Hepatocyte (in vitro differentiated cells): ENCODE results near the gene NUP214.

ENCODE experiments used
- EZH2 ChIP-seq: fragments of 200-600 bp; sonication (generic); IDR thresholded peaks from 2 replicates; pipeline ENCODE4 v1.6.1; 2016; ENCODE audit warnings: antibody characterized with exemption, mild to moderate bottlenecking, borderline replicate concordance
- EZH2phosphoT487 ChIP-seq: fragments of 200-600 bp; sonication (generic); IDR thresholded peaks from one replicate; pipeline ENCODE4 v1.6.1; 2018; ENCODE audit warnings: antibody characterized with exemption, mild to moderate bottlenecking, low read depth, moderate library complexity; ENCODE audit not compliant: unreplicated experiment, severe bottlenecking
- TF ChIP-seq, protein P1 (sequence below): fragments of 200-600 bp; sonication (generic); IDR thresholded peaks from 2 replicates; pipeline ENCODE4 v1.5.1; 2016; ENCODE audit warnings: antibody characterized with exemption, mild to moderate bottlenecking; ENCODE audit not compliant: poor library complexity

DNA sequence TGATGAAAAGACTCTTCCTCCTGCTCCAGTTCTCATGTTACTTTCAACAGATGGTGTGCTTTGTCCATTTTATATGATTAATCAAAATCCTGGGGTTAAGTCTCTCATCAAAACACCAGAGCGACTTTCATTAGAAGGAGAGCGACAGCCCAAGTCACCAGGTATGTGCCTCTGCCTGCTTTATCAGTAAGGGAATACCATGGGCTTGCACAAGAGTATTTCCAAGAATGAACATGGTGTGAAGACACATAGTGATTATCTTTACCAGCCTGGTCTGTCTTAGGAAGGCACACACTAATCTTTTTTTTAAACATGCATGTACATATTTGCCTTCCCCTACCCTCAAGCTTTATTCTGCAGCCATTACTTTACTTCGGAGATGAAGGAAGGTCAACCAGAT, 15.2 kb downstream of the NUP214 start:
- TF ChIP-seq, protein P1, sequence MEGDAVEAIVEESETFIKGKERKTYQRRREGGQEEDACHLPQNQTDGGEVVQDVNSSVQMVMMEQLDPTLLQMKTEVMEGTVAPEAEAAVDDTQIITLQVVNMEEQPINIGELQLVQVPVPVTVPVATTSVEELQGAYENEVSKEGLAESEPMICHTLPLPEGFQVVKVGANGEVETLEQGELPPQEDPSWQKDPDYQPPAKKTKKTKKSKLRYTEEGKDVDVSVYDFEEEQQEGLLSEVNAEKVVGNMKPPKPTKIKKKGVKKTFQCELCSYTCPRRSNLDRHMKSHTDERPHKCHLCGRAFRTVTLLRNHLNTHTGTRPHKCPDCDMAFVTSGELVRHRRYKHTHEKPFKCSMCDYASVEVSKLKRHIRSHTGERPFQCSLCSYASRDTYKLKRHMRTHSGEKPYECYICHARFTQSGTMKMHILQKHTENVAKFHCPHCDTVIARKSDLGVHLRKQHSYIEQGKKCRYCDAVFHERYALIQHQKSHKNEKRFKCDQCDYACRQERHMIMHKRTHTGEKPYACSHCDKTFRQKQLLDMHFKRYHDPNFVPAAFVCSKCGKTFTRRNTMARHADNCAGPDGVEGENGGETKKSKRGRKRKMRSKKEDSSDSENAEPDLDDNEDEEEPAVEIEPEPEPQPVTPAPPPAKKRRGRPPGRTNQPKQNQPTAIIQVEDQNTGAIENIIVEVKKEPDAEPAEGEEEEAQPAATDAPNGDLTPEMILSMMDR = no peak
- TF ChIP-seq EZH2 (no peak), EZH2phosphoT487 (no peak)
